HG03060 (cell line): ENCODE data around the gene FSIP1.

ENCODE experiments used
- ATAC-seq: cut with Tn5 transposase; IDR thresholded peaks from one replicate; pipeline ENCODE4 v1.9.1; 2021; ENCODE audit warnings: low read depth, moderate number of reproducible peaks; ENCODE audit not compliant: unreplicated experiment

The FSIP1 gene

DNA sequence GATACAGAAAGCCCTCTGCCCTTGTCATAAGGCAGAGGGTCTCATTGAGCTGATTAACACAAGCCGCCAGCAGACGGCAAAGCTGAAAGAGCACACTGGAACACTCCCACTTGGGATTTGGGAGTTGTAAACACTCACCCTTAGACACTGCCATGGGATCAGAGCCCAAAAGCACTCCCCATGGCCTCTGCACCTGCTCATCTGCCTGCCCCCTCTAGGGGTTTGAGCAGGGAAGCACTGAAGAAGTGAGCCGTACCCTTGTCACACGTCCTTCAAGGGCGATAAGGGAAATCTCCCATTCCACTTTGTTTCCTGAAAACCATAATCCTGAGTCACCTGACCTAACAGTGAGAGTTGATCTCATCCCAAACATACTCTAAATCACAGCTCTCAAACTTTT lies 14.7 kb downstream of the FSIP1 start:
- no peak for ATAC-seq

- ATAC-seq = no peak
These were observed 21.6 kb downstream of the FSIP1 start for GRCh38 chr15:39761006-39761405.

GRCh38 chr15:39756806-39757522 lies 25.7 kb downstream of the FSIP1 start:
- no peak for ATAC-seq

GRCh38 chr15:39752991-39753390 lies 29.6 kb downstream of the FSIP1 start:
- no peak for ATAC-seq

GRCh38 chr15:39752246-39752645 lies 30.4 kb downstream of the FSIP1 start:
- ATAC-seq = no peak

- no peak for ATAC-seq
These were observed 34.4 kb downstream of the FSIP1 start for GRCh38 chr15:39748276-39748675.

DNA sequence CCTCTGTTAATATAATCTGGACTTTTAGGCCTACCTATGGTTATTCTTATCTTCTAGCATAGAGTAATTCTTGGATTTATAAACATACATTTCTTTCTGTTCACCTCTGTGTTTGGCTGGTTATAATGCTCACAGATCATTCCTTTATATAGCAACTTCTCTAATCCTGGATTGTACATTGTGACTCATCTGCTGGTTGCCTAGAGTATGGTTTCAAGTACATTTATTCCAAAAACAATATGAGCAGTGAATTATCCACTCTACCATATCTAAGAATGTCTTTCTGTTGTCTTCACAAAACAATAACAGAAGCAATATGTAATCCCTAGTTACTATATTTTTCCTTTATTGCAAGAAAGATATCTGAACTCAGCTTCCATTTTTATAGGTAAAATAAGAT lies 35.3 kb downstream of the FSIP1 start:
- no peak for ATAC-seq

DNA sequence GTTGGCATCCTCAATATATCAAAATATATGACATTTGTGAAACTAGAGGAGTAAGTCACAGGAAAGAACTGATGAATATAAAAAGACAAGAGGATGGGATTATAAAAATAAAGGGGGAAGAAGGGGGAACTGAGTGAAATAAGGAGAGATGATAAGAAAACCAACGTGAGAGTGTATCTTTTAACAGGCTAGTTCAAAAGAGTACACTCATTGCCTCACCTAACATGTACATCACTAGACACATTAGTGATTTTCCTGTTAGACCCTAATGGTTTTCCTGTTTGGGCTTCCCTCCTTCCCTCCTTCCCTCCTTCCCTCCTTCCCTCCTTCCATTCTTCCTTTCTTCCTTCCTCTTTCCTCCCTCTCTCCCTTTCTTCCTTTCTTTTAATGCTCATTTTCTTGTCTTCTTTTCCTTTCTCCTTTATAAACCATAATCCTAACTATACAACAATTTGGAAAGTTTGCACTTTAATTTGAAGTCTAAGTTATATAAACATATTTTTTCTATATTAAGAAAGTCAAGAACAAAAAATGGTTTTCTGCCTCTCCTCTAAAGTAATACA lies 35.8 kb downstream of the FSIP1 start:
- no peak for ATAC-seq

- ATAC-seq = no peak
These were observed 36.5 kb downstream of the FSIP1 start for GRCh38 chr15:39746176-39746575.

GRCh38 chr15:39745415-39745814 lies 37.2 kb downstream of the FSIP1 start:
- no peak for ATAC-seq

DNA sequence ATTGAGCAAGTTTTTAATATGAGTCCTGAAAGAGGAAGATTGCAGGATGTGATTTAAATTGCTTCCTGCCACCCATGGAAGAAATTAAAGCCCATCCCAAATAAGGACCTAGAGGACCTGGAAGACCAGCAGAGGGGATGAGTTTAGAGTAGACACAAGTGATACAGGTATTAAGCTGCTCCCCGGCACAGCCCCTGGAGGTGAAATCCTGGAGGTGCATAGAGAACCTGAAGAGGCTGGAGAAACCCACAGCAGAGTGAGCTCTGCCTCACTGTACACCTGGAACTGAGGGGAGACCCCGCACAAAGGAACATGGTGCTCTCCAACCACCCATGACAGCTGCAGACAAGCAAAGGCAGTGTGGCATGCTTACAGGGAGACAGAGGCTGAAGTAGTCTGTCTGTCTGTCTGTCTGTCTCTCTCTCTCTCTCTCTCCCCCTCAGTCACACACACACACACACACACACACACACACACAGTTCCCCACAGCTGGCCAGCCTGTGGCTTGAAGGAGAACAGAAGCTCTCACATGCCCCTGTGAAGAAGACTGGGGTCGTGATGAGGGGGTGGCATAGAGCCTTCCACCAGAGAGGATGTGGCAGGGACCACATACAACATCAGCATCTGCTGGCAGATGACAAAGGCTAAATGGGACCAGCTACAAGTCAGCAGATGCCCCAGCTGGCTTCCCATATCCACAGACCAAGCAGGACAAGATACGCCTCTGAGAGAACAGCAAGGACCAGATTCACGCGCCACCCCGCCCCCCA lies 38.1 kb downstream of the FSIP1 start:
- ATAC-seq = no peak

- ATAC-seq = no peak
These were observed 39.0 kb downstream of the FSIP1 start for GRCh38 chr15:39743611-39744010.

DNA sequence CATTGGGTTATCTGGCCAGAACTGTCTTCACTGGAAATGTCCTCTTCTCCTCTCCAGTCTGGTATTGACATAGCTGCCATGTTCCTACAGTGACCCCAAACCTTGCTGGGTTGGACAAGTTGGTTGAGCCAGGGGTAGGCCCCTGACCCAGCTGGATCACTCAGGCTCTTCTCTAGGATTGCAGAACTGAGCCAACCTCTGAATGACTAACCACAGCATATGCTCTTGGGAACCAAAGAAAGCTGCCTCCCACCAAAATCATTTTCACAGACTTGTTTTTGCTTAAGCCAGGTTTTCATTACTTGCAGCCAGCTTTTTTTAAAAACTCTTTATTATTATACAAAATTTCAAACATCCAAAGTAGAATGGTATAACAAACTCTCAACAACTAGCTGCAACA lies 41.4 kb downstream of the FSIP1 start:
- ATAC-seq = no peak

- no peak for ATAC-seq
These were observed 43.6 kb downstream of the FSIP1 start for GRCh38 chr15:39738998-39739397.

DNA sequence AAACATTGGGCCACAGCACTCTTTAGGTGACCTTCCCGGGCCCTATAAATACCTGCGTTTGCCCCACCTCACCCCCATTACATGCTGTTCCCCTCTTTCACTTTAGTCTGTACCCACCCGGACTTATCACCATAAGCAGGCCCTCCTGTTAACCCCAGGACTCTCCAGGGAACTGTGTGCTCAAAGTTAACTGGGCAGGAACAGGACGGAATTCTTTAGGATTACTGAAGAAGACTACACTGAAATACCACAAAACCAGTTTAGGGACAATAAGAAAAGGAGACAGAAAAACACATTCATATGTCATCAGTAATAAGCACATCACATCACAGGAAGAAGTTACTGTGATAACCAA lies 45.5 kb downstream of the FSIP1 start:
- ATAC-seq = no peak

- ATAC-seq = no peak
These were observed 46.0 kb downstream of the FSIP1 start for GRCh38 chr15:39736412-39737195.

GRCh38 chr15:39735120-39735717 lies 47.4 kb downstream of the FSIP1 start:
- no peak for ATAC-seq

- ATAC-seq = no peak
These were observed 51.4 kb downstream of the FSIP1 start for GRCh38 chr15:39731266-39731665.

DNA sequence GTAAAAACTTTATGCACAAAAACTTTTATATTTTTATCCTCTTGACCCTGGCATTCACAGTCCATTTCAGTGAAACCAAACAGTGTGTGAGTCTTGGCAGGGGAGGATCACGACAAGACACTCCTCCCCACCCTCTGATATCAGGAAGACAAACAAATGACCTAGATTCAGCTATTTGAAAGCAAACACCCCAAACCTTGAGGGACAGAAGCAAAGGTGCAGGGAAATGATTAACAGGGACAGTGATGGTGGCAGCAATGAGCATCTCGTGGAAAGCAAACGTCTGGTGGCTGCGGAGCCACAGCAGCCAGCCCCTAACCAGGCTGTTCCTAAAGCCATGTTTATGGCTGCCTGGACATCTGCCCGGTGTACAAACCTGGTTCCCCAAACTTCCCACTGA lies 52.1 kb downstream of the FSIP1 start:
- ATAC-seq = no peak

DNA sequence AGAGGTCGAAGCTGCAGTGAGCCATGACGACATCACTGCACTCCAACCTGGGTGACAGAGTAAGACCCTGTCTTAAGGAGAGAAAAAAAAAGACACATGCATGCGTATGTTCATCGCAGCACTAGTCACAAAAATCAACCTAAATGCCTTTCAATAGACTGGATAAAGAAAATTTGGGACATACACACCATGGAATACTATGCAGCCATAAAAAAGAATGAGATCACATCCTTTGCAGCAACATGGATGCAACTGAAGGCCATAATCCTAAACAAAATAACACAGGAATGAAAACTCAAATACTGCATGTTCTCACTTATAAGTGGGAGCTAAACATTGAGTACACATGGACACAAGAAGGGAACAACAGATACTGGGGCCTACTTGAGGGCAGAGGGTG lies 53.1 kb downstream of the FSIP1 start:
- ATAC-seq = no peak

- ATAC-seq = no peak
These were observed 53.8 kb downstream of the FSIP1 start for GRCh38 chr15:39728845-39729244.
